Ishikawa (cell line): Measurements from ENCODE around the gene MYOT.

Source experiments
- CEBPB ChIP-seq: IDR thresholded peaks from 2 replicates; pipeline ENCODE4 v1.6.1; 2012
- CREB1 ChIP-seq: IDR thresholded peaks from 2 replicates; pipeline ENCODE4 v1.6.1; 2012; ENCODE audit warnings: low read depth
- EGR1 ChIP-seq: IDR thresholded peaks from 2 replicates; pipeline ENCODE4 v1.6.1; 2012
- EP300 ChIP-seq: IDR thresholded peaks from 2 replicates; pipeline ENCODE4 v1.6.1; 2012; ENCODE audit warnings: borderline replicate concordance
- MAX ChIP-seq: IDR thresholded peaks from 2 replicates; pipeline ENCODE4 v1.6.1; 2012
- NFIC ChIP-seq: IDR thresholded peaks from 2 replicates; pipeline ENCODE4 v1.6.1; 2012
- RAD21 ChIP-seq: IDR thresholded peaks from 2 replicates; pipeline ENCODE4 v1.6.1; 2012; ENCODE audit warnings: low read depth
- REST ChIP-seq: IDR thresholded peaks from 2 replicates; pipeline ENCODE4 v1.6.1; 2012; ENCODE audit warnings: low read depth, mild to moderate bottlenecking
- TAF1 ChIP-seq: IDR thresholded peaks from 2 replicates; pipeline ENCODE4 v1.6.1; 2012; ENCODE audit warnings: low read depth, mild to moderate bottlenecking
- TCF12 ChIP-seq: IDR thresholded peaks from 2 replicates; pipeline ENCODE4 v1.6.1; 2012; ENCODE audit warnings: low read depth
- TEAD4 ChIP-seq: IDR thresholded peaks from 2 replicates; pipeline ENCODE4 v1.6.1; 2012
- USF1 ChIP-seq: IDR thresholded peaks from 2 replicates; pipeline ENCODE4 v1.6.1; 2012
- YY1 ChIP-seq: IDR thresholded peaks from 2 replicates; pipeline ENCODE4 v1.6.1; 2012; ENCODE audit warnings: low read depth
- ZBTB7A ChIP-seq: IDR thresholded peaks from 2 replicates; pipeline ENCODE4 v1.6.1; 2012; ENCODE audit warnings: low read depth

- no peak for TF ChIP-seq TAF1
- TF ChIP-seq REST = no peak
- TF ChIP-seq EGR1 = no peak
- no peak for TF ChIP-seq USF1
- TF ChIP-seq EP300 = no peak
- TF ChIP-seq TCF12 = no peak
- TF ChIP-seq MAX = no peak
- TF ChIP-seq YY1 = no peak
- no peak for TF ChIP-seq CREB1
- TF ChIP-seq CEBPB = no peak
- TF ChIP-seq ZBTB7A = no peak
- no peak for TF ChIP-seq NFIC
- no peak for TF ChIP-seq RAD21
- no peak for TF ChIP-seq TEAD4
Observed at GRCh38 chr5:137896560-137896959, 28.9 kb downstream of the MYOT start.
